IMR-90 (cell line): ENCODE data around the gene NBPF15. TPM values are rescaled to one million over a fixed set of nuclear protein-coding genes. Genes with fewer than 3 reads are reported as not detected.
"Not testable (repeated sequence)": the region's sequence is repeated elsewhere in the genome, so short reads cannot be mapped to it uniquely, and the experiment has no call there.

Source experiments
- ATAC-seq: fragments of 200-7000 bp; cut with Tn5 transposase; 2 replicates; pipeline ENCODE4 v1.9.1; 2020; ENCODE audit warnings: low read depth, mild to moderate bottlenecking, moderate library complexity
- BruUV-seq: library from RNA; stranded (reverse); fragments of 400-500 nt; replicated peaks from 2 replicates; lab custom pipeline; 2021; lab: Mats Ljungman, UMichigan
- CTCF ChIA-PET: fragments of 300-600 bp; formaldehyde crosslinking; extraction: SDS; loops from one replicate; lab custom pipeline; 2021; ENCODE audit warnings: antibody characterized with exemption; lab: Yijun Ruan, JAX
- POLR2A ChIA-PET: fragments of 300-600 bp; sonication (Branson Sonifier 250); formaldehyde crosslinking; loops from one replicate; lab custom pipeline; 2022; ENCODE audit warnings: antibody characterized with exemption; ENCODE audit not compliant: unreplicated experiment; lab: Charles Lee
- DNase-seq: peaks from one replicate; pipeline ENCODE4 v3.0.0; 2013
- H2AFZ ChIP-seq: replicated peaks from 2 replicates; pipeline ENCODE3; 2013; ENCODE audit warnings: low read length, mild to moderate bottlenecking; ENCODE audit not compliant: poor library complexity
- H2AK5ac ChIP-seq: 2 replicates; pipeline ENCODE4 v1.6.1; 2013; ENCODE audit warnings: low read depth, low read length, inconsistent platforms
- H2AK9ac ChIP-seq: replicated peaks from 2 replicates; pipeline ENCODE3; 2013; ENCODE audit warnings: mild to moderate bottlenecking, low read depth, low read length, moderate library complexity; ENCODE audit not compliant: poor library complexity
- H2BK120ac ChIP-seq: 2 replicates; pipeline ENCODE4 v1.6.1; 2013; ENCODE audit warnings: low read depth, low read length, inconsistent platforms
- H2BK15ac ChIP-seq: 3 replicates; pipeline ENCODE4 v1.6.1; 2013; ENCODE audit warnings: low read depth, low read length, inconsistent platforms
- H2BK20ac ChIP-seq: 2 replicates; pipeline ENCODE4 v1.6.1; 2013; ENCODE audit warnings: low read depth, mild to moderate bottlenecking, inconsistent platforms, low read length, moderate library complexity
- H2BK5ac ChIP-seq: 2 replicates; pipeline ENCODE4 v1.6.1; 2013; ENCODE audit warnings: mild to moderate bottlenecking, low read depth, low read length, inconsistent platforms; ENCODE audit not compliant: poor library complexity, severe bottlenecking
- H3K14ac ChIP-seq: replicated peaks from 2 replicates; pipeline ENCODE4 v1.6.1; 2013; ENCODE audit warnings: low read depth, low read length, inconsistent platforms
- H3K18ac ChIP-seq: 2 replicates; pipeline ENCODE4 v1.6.1; 2013; ENCODE audit warnings: low read depth, low read length, control low read depth
- H3K23ac ChIP-seq: 2 replicates; pipeline ENCODE4 v1.6.1; 2013; ENCODE audit warnings: low read depth, low read length, inconsistent platforms
- H3K27ac ChIP-seq: 2 replicates; pipeline ENCODE4 v1.5.1; 2013; ENCODE audit warnings: mild to moderate bottlenecking, control low read depth, low read length; ENCODE audit not compliant: insufficient read depth
- H3K27me3 ChIP-seq: 2 replicates; pipeline ENCODE4 v1.6.1; 2013; ENCODE audit warnings: low read length; ENCODE audit not compliant: control insufficient read depth, insufficient read depth
- H3K36me3 ChIP-seq: 2 replicates; pipeline ENCODE4 v1.6.1; 2013; ENCODE audit warnings: low read length, mixed read lengths; ENCODE audit not compliant: control insufficient read depth, insufficient read depth
- H3K4ac ChIP-seq: 2 replicates; pipeline ENCODE4 v1.6.1; 2013; ENCODE audit warnings: low read depth, low read length, inconsistent platforms
- H3K4me1 ChIP-seq: 2 replicates; pipeline ENCODE4 v1.6.1; 2013; ENCODE audit warnings: low read length, mixed read lengths; ENCODE audit not compliant: control insufficient read depth, insufficient read depth
- H3K4me2 ChIP-seq: 2 replicates; pipeline ENCODE4 v1.6.1; 2013; ENCODE audit warnings: low read depth, mild to moderate bottlenecking, control low read depth, low read length, moderate library complexity
- H3K4me3 ChIP-seq: 2 replicates; pipeline ENCODE4 v1.5.1; 2013; ENCODE audit warnings: low read depth, mild to moderate bottlenecking, control low read depth, low read length, moderate library complexity; ENCODE audit not compliant: insufficient read depth
- H3K56ac ChIP-seq: 2 replicates; pipeline ENCODE4 v1.6.1; 2013; ENCODE audit warnings: low read length, inconsistent platforms; ENCODE audit not compliant: insufficient read depth; ENCODE audit errors: extremely low read depth
- H3K79me1 ChIP-seq, 2 experiments: 2 replicates each; pipeline ENCODE4 v1.6.1; 2013; ENCODE audit warnings: low read length in 2 of 2, inconsistent platforms in 1 of 2, low read depth in 1 of 2
- H3K9ac ChIP-seq: 2 replicates; pipeline ENCODE4 v1.6.1; 2013; ENCODE audit warnings: low read depth, low read length, control low read depth
- H3K9me1 ChIP-seq: 2 replicates; pipeline ENCODE4 v1.6.1; 2013; ENCODE audit warnings: low read length, inconsistent platforms; ENCODE audit not compliant: insufficient read depth
- H3K9me3 ChIP-seq: 2 replicates; pipeline ENCODE4 v1.6.1; 2013; ENCODE audit warnings: low read length; ENCODE audit not compliant: control insufficient read depth, insufficient read depth
- H4K20me1 ChIP-seq: 2 replicates; pipeline ENCODE4 v1.6.1; 2013; ENCODE audit warnings: low read length, inconsistent platforms; ENCODE audit not compliant: insufficient read depth
- H4K5ac ChIP-seq: 2 replicates; pipeline ENCODE4 v1.6.1; 2013; ENCODE audit warnings: mild to moderate bottlenecking, low read depth, low read length, control low read depth
- H4K8ac ChIP-seq, 2 experiments: 2 replicates each; pipeline ENCODE4 v1.6.1; 2013; ENCODE audit warnings: low read depth in 2 of 2, low read length in 2 of 2, control low read depth in 1 of 2, inconsistent platforms in 1 of 2
- H4K91ac ChIP-seq: 2 replicates; pipeline ENCODE4 v1.6.1; 2013; ENCODE audit warnings: low read depth, low read length, inconsistent platforms; ENCODE audit not compliant: insufficient read depth
- whole genome bisulfite sequencing, 2 experiments: methylation state at CpG; one replicate each; pipeline versions ENCODE4 v1.1.5 to v1.1.7; 2013; ENCODE audit warnings: missing lambda C conversion rate in 2 of 2; ENCODE audit not compliant: insufficient read length in 1 of 2; ENCODE audit errors: extremely low coverage in 2 of 2; 5-methylcytosine and 5-hydroxymethylcytosine counted together
- dilution Hi-C: fragments of 300-500 bp; cut with HindIII; formaldehyde crosslinking; loops from one replicate; pipeline ENCODE4 v1.14.3; 2018; ENCODE audit warnings: low sequenced_read_pairs; ENCODE audit not compliant: unreplicated experiment
- in situ Hi-C: fragments of 300-500 bp; cut with MboI; formaldehyde crosslinking; loops from 3 replicates; pipeline ENCODE4 v1.14.3; 2019; ENCODE audit warnings: low sequenced_read_pairs, inconsistent platforms, mixed read lengths
- intact Hi-C: fragments of 100-400 bp; cut with micrococcal nuclease; formaldehyde crosslinking; loops from 2 replicates; pipeline ENCODE4 v1.10.0; 2022
- polyA plus RNA-seq, 3 experiments: library from polyadenylated mRNA; depleted of rRNA; stranded (reverse); fragments of >200 nt; gene quantifications; 2 replicates each; pipeline ENCODE4 v1.2.3, GENCODE V29; 2012; ENCODE audit warnings: low replicate concordance in 1 of 3
- total RNA-seq: library from RNA; depleted of rRNA; stranded (reverse); fragments of >200 nt; gene quantifications from 2 replicates; pipeline ENCODE4 v1.2.3, GENCODE V29; 2012

Gene NBPF15
- total and polyA plus RNA-seq, 2 of the 4 experiments (the other 2 are of a cell fraction): 31.0 to 42.7 TPM

- H2AFZ ChIP-seq, H3K18ac ChIP-seq, H4K5ac ChIP-seq, H2AK5ac ChIP-seq, ATAC-seq, intact Hi-C loops, H4K91ac ChIP-seq, H2BK5ac ChIP-seq, H3K79me1 ChIP-seq, H3K9ac ChIP-seq, H2BK15ac ChIP-seq, H3K23ac ChIP-seq, H3K4me3 ChIP-seq, BruUV-seq, H2BK20ac ChIP-seq, H3K27me3 ChIP-seq, H3K9me3 ChIP-seq, CTCF ChIA-PET, H4K8ac ChIP-seq, H4K20me1 ChIP-seq, H3K4me1 ChIP-seq, in situ Hi-C loops, POLR2A ChIA-PET, H3K9me1 ChIP-seq, H3K36me3 ChIP-seq, H3K4me2 ChIP-seq, H3K56ac ChIP-seq, H3K14ac ChIP-seq, DNase-seq, H3K4ac ChIP-seq, H2AK9ac ChIP-seq, H2BK120ac ChIP-seq, dilution Hi-C loops, H3K27ac ChIP-seq: not testable (repeated sequence)
- no CpG with 5 or more reads among the region's 2 CpGs for WGBS, 2 experiments
Observed at GRCh38 chr1:144487002-144487401, 25.5 kb upstream of the NBPF15 start.

- H2BK20ac ChIP-seq, H3K9ac ChIP-seq, H3K4me1 ChIP-seq, H2AK9ac ChIP-seq, H3K27me3 ChIP-seq, POLR2A ChIA-PET, H4K20me1 ChIP-seq, H2BK120ac ChIP-seq, H3K56ac ChIP-seq, H2AFZ ChIP-seq, H2BK15ac ChIP-seq, H3K4me2 ChIP-seq, H3K14ac ChIP-seq, H3K4me3 ChIP-seq, H3K27ac ChIP-seq, DNase-seq, BruUV-seq, H3K4ac ChIP-seq, H3K36me3 ChIP-seq, H3K9me3 ChIP-seq, dilution Hi-C loops, H2BK5ac ChIP-seq, intact Hi-C loops, H4K8ac ChIP-seq, H3K18ac ChIP-seq, H3K79me1 ChIP-seq, in situ Hi-C loops, H3K9me1 ChIP-seq, CTCF ChIA-PET, H4K5ac ChIP-seq, H2AK5ac ChIP-seq, H4K91ac ChIP-seq, H3K23ac ChIP-seq: not testable (repeated sequence)
- ATAC-seq: peak; percentile 65
- WGBS, 2 experiments: no CpG with 5 or more reads among the region's 15 CpGs
Observed at GRCh38 chr1:144485048-144485993, 23.9 kb upstream of the NBPF15 start.
